ENCODE results near the gene ZDHHC3. TPM values are rescaled to one million over a fixed set of nuclear protein-coding genes. Genes with fewer than 3 reads are reported as not detected.
A peak's percentile ranks its signal among the peaks of the same experiment; 100 is the strongest.

Gene ZDHHC3
- total RNA-seq, 1 experiment from 2014 or later, result 122 TPM

GRCh38 chr3:44963571-44964325 is 12.2 kb downstream of the ZDHHC3 start:
- Histone ChIP-seq H3K9me2 (replicated peaks; ENCODE audit: low read length) (no peaks in the 10 kb centered on the region), H3K79me2 (ENCODE audit: low read length) (peaks cover 94% of the 10 kb centered on the region), H3K4me1 (ENCODE audit: insufficient read depth, low read length) (peaks cover 74% of the 10 kb centered on the region), H3F3A (ENCODE audit: low read length, unreplicated experiment) (peaks cover 7% of the 10 kb centered on the region), H4K20me1 (ENCODE audit: low read length) (no peaks in the 10 kb centered on the region), H3K4me3 (ENCODE audit: low read length) (peak overlapping the region; percentile 20; the same call in 1 of the 2 replicates), H2AFZ (ENCODE audit: low read length) (no peak overlapping the region), H3K9me3 (ENCODE audit: low read length) (no peaks in the 10 kb centered on the region), H3K36me3 (ENCODE audit: low read depth, low read length) (peaks cover 5% of the 10 kb centered on the region; the same call in 1 of the 2 replicates), H3K27ac (ENCODE audit: low read length) (peak overlapping the region; percentile 85), H3K27me3 (ENCODE audit: low read length) (no peaks in the 10 kb centered on the region), H3K9ac (ENCODE audit: low read length) (peak overlapping the region; percentile 47), H3K4me2 (ENCODE audit: low read length) (peak overlapping the region; percentile 73)
- CTCF ChIA-PET, result interaction anchor here (0.9 to 1.2 kb wide), 2 partner anchors 48 to 49 kb away, joined by 4 to 8 read pairs; no protein-coding TSS in a partner anchor
- POLR2A ChIA-PET (ENCODE audit: unreplicated experiment), result interaction anchor here (0.6 kb wide), 1 partner anchor 9 kb away, joined by 3 read pairs; no protein-coding TSS in a partner anchor
- BruUV-seq (replicated peaks), result TSS peak; percentile 15
- intact Hi-C loops (cut with micrococcal nuclease), result loop anchor here (5.0 kb wide), 1 partner anchor 81 kb away; no protein-coding TSS in a partner anchor
- no peak for TF ChIP-seq EZH2phosphoT487 (IDR thresholded peaks at IDR 0.05; ENCODE audit: borderline replicate concordance, low read length)
- TF ChIP-seq CTCF (conservative IDR thresholded peaks at IDR 0.05; ENCODE audit: low read depth, low read length), result no peak
- peak; percentile 46 for ATAC-seq
- peak; percentile 82 for DNase-seq

GRCh38 chr3:44962621-44963393 is 13.2 kb downstream of the ZDHHC3 start:
- Histone ChIP-seq H3K27ac (ENCODE audit: low read length) (peak overlapping the region; percentile 85), H4K20me1 (ENCODE audit: low read length) (no peaks in the 10 kb centered on the region)

More at GRCh38 chr3:44962621-44963393, 13.2 kb downstream of the ZDHHC3 start:
- no peaks in the 10 kb centered on the region for H3K9me3 ChIP-seq (ENCODE audit: low read length)
- CTCF ChIA-PET, result interaction anchor here (1.2 kb wide), 1 partner anchor 47 kb away, joined by 8 read pairs; no protein-coding TSS in a partner anchor
- H3K36me3 ChIP-seq (ENCODE audit: low read depth, low read length), result peaks cover 11% of the 10 kb centered on the region; the same call in 1 of the 2 replicates
- H3K27me3 ChIP-seq (ENCODE audit: low read length), result no peaks in the 10 kb centered on the region
- H3K9ac ChIP-seq (ENCODE audit: low read length), result peak overlapping the region; percentile 47
- BruUV-seq (replicated peaks), result TSS peak; percentile 54
- TF ChIP-seq CTCF (conservative IDR thresholded peaks at IDR 0.05; ENCODE audit: low read depth, low read length) (no peak), EZH2 (IDR thresholded peaks at IDR 0.05; ENCODE audit: low read length, unreplicated experiment) (no peak), EZH2phosphoT487 (IDR thresholded peaks at IDR 0.05; ENCODE audit: borderline replicate concordance, low read length) (no peak)
- DNase-seq (peak; percentile 80), ATAC-seq (peak; percentile 67)
- H3K4me2 ChIP-seq (ENCODE audit: low read length), result peak overlapping the region; percentile 73
- H3K4me3 ChIP-seq (ENCODE audit: low read length), result peak overlapping the region; percentile 20; the same call in 1 of the 2 replicates
- peaks cover 7% of the 10 kb centered on the region for H3F3A ChIP-seq (ENCODE audit: low read length, unreplicated experiment)
- H3K9me2 ChIP-seq (replicated peaks; ENCODE audit: low read length), result no peaks in the 10 kb centered on the region
- no peak overlapping the region for H2AFZ ChIP-seq (ENCODE audit: low read length)
- peaks cover 94% of the 10 kb centered on the region for H3K79me2 ChIP-seq (ENCODE audit: low read length)
- POLR2A ChIA-PET (ENCODE audit: unreplicated experiment), result interaction anchor here (1.0 kb wide), 1 partner anchor 13 kb away, joined by 6 read pairs; the partner anchor contains the start of genes EXOSC7 and ZDHHC3
- H3K4me1 ChIP-seq (ENCODE audit: insufficient read depth, low read length), result peaks cover 70% of the 10 kb centered on the region
- intact Hi-C loops (cut with micrococcal nuclease), result loop anchor here (5.0 kb wide), 1 partner anchor 81 kb away; no protein-coding TSS in a partner anchor

All from PC-3 (cell line).